Large intestine (tissue), 1 donor: ENCODE results near the gene ACADS. TPM values are rescaled to one million over a fixed set of nuclear protein-coding genes. Genes with fewer than 3 reads are reported as not detected.

Source experiments
- polyA plus RNA-seq: library from polyadenylated mRNA; unstranded; fragments of 120-200 nt; gene quantifications from one replicate; pipeline ENCODE4 v1.2.1, GENCODE V29; 2013

The ACADS gene
- polyA plus RNA-seq, 1 donor = 50.2 TPM

Other genes with a start within 250 kb of the ACADS start
- 377 TPM for gene DYNLL1, start 229.7 kb upstream of the ACADS start, polyA plus RNA-seq
- 47.8 TPM for gene COQ5, start 196.7 kb upstream of the ACADS start, polyA plus RNA-seq
- 91.8 TPM for gene RNF10, start 191.5 kb upstream of the ACADS start, polyA plus RNA-seq
- gene POP5, start 144.4 kb upstream of the ACADS start, polyA plus RNA-seq = 57.1 TPM
- gene CABP1, start 85.2 kb upstream of the ACADS start, polyA plus RNA-seq = 0.70 TPM
- 173 TPM for gene MLEC, start 38.7 kb upstream of the ACADS start, polyA plus RNA-seq
- gene UNC119B, start 15.4 kb upstream of the ACADS start, polyA plus RNA-seq = 21.1 TPM
- gene SPPL3, start 178.5 kb downstream of the ACADS start, polyA plus RNA-seq = 48.1 TPM